Osteocyte (in vitro differentiated cells): Measurements from ENCODE around the gene MTHFR. TPM values are rescaled to one million over a fixed set of nuclear protein-coding genes. Genes with fewer than 3 reads are reported as not detected.

Source experiments
- DNase-seq: peaks from one replicate; pipeline ENCODE4 v3.0.0; 2021; ENCODE audit warnings: mixed read lengths; ENCODE audit not compliant: unreplicated experiment; ENCODE audit errors: extremely low spot score
- H3K27ac Mint-ChIP-seq: one replicate; pipeline ENCODE4 v1.8.0; 2021; ENCODE audit warnings: mild to moderate bottlenecking, mixed read lengths; ENCODE audit not compliant: unreplicated experiment
- H3K27me3 Mint-ChIP-seq: one replicate; pipeline ENCODE4 v1.8.0; 2021; ENCODE audit warnings: mixed read lengths; ENCODE audit not compliant: unreplicated experiment
- H3K36me3 Mint-ChIP-seq: one replicate; pipeline ENCODE4 v1.8.0; 2021; ENCODE audit warnings: mixed read lengths; ENCODE audit not compliant: unreplicated experiment
- H3K4me1 Mint-ChIP-seq: one replicate; pipeline ENCODE4 v1.8.0; 2021; ENCODE audit warnings: mixed read lengths; ENCODE audit not compliant: unreplicated experiment
- H3K4me3 Mint-ChIP-seq: one replicate; pipeline ENCODE4 v1.8.0; 2021; ENCODE audit warnings: mild to moderate bottlenecking, moderate library complexity, mixed read lengths; ENCODE audit not compliant: unreplicated experiment
- H3K9me3 Mint-ChIP-seq: one replicate; pipeline ENCODE4 v1.8.0; 2021; ENCODE audit warnings: mixed read lengths; ENCODE audit not compliant: unreplicated experiment
- CTCF ChIP-seq: fragments of 200-600 bp; sonication (generic); IDR thresholded peaks from 2 replicates; pipeline ENCODE4 v1.5.0; 2021; ENCODE audit warnings: antibody characterized with exemption, mild to moderate bottlenecking, moderate library complexity
- total RNA-seq: library from RNA; stranded (reverse); gene quantifications from 2 replicates; pipeline ENCODE4 v1.2.1, GENCODE V29; 2021

Gene MTHFR
- total RNA-seq, 1 donor from 2014 or later, result 30.5 TPM

- no peak for DNase-seq
- H3K4me1 Mint-ChIP-seq, result peaks cover 38% of the 10 kb centered on the region
- no peak overlapping the region for H3K4me3 Mint-ChIP-seq
- peaks cover 25% of the 10 kb centered on the region for H3K36me3 Mint-ChIP-seq
- TF ChIP-seq CTCF, result no peak
- no peaks in the 10 kb centered on the region for H3K9me3 Mint-ChIP-seq
- H3K27ac Mint-ChIP-seq, result no peak overlapping the region
- H3K27me3 Mint-ChIP-seq, result no peaks in the 10 kb centered on the region
These were observed 5.4 kb downstream of the MTHFR start for GRCh38 chr1:11800391-11800755.

GRCh38 chr1:11799896-11800295, 5.9 kb downstream of the MTHFR start:
- H3K4me3 Mint-ChIP-seq, result no peak overlapping the region
- no peak overlapping the region for H3K27ac Mint-ChIP-seq
- no peaks in the 10 kb centered on the region for H3K9me3 Mint-ChIP-seq
- peaks cover 34% of the 10 kb centered on the region for H3K4me1 Mint-ChIP-seq
- no peaks in the 10 kb centered on the region for H3K27me3 Mint-ChIP-seq
- DNase-seq, result no peak
- no peak for TF ChIP-seq CTCF
- peaks cover 27% of the 10 kb centered on the region for H3K36me3 Mint-ChIP-seq

GRCh38 chr1:11799099-11799498, 6.7 kb downstream of the MTHFR start:
- peaks cover 33% of the 10 kb centered on the region for H3K4me1 Mint-ChIP-seq
- no peak for DNase-seq
- H3K27me3 Mint-ChIP-seq, result no peaks in the 10 kb centered on the region
- no peak overlapping the region for H3K27ac Mint-ChIP-seq
- no peak for TF ChIP-seq CTCF
- H3K4me3 Mint-ChIP-seq, result no peak overlapping the region
- H3K9me3 Mint-ChIP-seq, result no peaks in the 10 kb centered on the region
- H3K36me3 Mint-ChIP-seq, result peaks cover 34% of the 10 kb centered on the region

- Mint-ChIP-seq H3K9me3 (no peaks in the 10 kb centered on the region), H3K4me1 (peaks cover 20% of the 10 kb centered on the region), H3K4me3 (no peak overlapping the region), H3K27me3 (no peaks in the 10 kb centered on the region), H3K27ac (peak overlapping the region; percentile 31), H3K36me3 (peaks cover 34% of the 10 kb centered on the region)
- no peak for TF ChIP-seq CTCF
- no peak for DNase-seq
These were observed 8.1 kb downstream of the MTHFR start for GRCh38 chr1:11797525-11798216.

- peaks cover 17% of the 10 kb centered on the region for H3K4me1 Mint-ChIP-seq
- TF ChIP-seq CTCF, result no peak
- H3K36me3 Mint-ChIP-seq, result peaks cover 38% of the 10 kb centered on the region
- H3K4me3 Mint-ChIP-seq, result no peak overlapping the region
- H3K27ac Mint-ChIP-seq, result peak overlapping the region; percentile 1
- no peaks in the 10 kb centered on the region for H3K27me3 Mint-ChIP-seq
- DNase-seq, result no peak
- no peaks in the 10 kb centered on the region for H3K9me3 Mint-ChIP-seq
These were observed 9.5 kb downstream of the MTHFR start for GRCh38 chr1:11796036-11796828.
